ENCODE measurements around the gene SCNN1A.

GRCh38 chr12:6347367-6348338 lies 27.7 kb downstream of the SCNN1A start:
- TF ChIP-seq CTCF (IDR thresholded peaks at IDR 0.05): no peak
- TF ChIP-seq POLR2A (IDR thresholded peaks at IDR 0.05): no peak
- peak in 1 of 3 donors; percentile 79 for TF ChIP-seq POLR2AphosphoS5 (IDR thresholded peaks at IDR 0.05)

Data from suprapubic skin (tissue), 4 donors.